Activated CD4-positive, alpha-beta T cell treated with anti-CD3 and anti-CD28 coated beads, Interleukin-2, amount 50 U/mL, for 4 hours (primary cell): Measurements from ENCODE around the gene MSTO1.
"Not testable (repeated sequence)": the region's sequence is repeated elsewhere in the genome, so short reads cannot be mapped to it uniquely, and the experiment has no call there.

ENCODE experiments used
- DNase-seq, 2 experiments: peaks; one replicate each; pipeline ENCODE4 v3.0.0-alpha.2; 2020

Gene MSTO1

DNA sequence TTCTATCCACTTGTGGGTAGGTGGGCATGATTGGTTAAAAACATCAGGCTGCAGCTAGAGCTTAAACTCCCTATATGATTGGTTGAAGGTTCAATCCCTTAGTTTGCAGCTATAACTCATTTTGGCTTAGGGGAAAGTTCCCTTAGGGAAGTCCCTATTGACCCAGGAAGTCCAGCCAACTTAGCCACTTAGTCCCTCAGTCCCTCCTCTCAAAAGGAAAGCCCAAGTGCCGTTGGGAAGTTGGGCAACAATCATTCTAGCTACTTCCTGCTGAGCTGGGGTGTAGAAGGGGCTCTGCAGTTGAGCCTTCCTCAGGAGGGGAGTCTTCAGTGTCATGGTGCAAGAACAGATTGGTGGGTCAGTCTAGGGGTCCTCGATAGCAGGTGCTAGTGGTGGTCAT is 12.2 kb downstream of the MSTO1 start:
- DNase-seq, result no peak

DNA sequence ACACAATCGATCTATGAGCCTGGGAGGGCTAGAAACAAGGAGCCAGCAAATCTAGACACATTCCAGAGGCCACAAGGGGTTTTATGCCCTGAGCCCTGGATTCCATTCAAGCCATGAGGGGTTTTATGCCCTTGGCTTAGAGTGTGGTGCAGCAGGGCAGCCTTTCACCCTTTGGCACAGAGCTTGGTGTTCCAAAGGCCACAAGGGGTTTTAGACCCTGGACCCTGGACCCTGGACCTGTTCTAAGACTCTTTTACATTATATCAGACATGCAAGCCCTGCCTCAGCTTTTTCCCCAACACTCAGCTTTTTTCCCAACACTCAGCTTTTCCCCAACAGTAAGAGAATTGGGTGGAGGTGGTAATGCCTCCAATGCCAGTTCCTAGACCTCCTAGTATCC is 13.3 kb downstream of the MSTO1 start:
- no peak for DNase-seq

DNA sequence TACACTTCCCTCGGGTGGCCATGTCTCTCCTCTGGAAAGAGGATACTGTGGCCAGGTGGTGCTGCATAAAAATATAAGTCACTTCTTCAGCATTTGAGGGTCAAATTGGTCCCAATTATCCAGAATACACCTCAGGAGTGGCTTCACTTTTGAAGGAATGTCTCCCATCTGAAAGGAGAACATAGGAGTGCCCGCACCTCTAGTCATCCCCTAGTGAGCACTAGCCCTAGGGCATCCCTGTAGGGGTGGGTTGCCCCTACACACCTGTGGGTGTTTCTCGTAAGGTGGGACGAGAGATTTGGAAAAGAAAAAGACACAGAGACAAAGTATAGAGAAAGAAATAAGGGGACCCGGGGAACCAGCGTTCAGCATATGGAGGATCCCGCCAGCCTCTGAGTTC is 16.4 kb downstream of the MSTO1 start:
- not testable (repeated sequence) for DNase-seq

DNA sequence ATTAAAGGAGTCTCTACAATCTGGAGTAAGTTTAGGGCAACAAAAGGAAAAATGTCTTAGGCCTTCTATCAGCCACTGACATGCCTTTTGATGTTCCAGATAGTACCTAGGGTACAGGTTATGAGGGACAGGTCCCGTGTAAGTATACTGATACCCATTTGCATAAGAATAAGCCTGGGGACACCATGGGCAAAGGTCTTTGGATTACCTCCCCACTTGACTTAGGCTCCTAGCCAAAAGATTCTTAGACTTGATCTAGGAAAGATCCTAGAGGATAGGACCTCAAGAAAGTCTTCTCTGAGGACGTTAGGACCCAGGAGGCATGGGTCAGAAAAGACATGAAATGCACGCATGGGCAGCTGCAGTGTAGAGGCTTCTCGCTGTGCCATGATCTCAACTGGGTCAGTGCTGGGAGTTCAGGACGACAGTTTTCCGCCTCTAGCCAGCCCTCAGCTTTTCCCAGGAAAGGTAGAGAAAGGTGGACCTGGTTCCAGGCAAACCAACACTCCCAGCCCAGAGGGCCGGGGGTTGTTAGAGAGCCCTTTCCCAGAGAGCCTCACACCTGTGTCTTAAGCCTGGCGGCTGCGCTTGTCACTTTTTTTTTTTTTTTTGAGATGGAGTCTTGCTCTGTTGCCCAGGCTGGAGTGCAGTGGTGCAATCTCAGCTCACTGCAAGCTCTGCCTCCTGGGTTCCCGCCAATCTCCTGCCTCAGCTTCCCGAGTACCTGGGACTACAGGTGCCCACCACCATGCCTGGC is 26.6 kb downstream of the MSTO1 start:
- no peak for DNase-seq

DNA sequence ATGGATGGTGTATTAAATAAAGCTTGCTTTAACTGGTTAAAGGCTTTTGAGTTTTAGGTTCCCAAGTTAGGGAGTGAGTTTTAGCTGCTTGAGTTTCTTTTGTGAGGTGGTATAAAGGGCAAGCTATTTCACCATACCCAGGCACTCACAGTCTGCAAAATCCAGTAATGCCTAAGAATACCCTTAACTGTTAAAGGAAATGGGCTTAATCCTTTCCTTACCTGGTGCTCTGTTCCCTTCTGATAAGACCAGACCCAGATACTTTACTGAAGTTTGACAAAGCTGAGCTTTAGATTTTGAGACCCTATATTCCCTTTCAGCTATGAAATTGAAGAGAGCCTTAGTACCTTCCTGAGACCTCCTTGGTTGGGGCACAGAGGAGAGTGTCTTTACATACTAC is 30.3 kb downstream of the MSTO1 start:
- no peak for DNase-seq

DNA sequence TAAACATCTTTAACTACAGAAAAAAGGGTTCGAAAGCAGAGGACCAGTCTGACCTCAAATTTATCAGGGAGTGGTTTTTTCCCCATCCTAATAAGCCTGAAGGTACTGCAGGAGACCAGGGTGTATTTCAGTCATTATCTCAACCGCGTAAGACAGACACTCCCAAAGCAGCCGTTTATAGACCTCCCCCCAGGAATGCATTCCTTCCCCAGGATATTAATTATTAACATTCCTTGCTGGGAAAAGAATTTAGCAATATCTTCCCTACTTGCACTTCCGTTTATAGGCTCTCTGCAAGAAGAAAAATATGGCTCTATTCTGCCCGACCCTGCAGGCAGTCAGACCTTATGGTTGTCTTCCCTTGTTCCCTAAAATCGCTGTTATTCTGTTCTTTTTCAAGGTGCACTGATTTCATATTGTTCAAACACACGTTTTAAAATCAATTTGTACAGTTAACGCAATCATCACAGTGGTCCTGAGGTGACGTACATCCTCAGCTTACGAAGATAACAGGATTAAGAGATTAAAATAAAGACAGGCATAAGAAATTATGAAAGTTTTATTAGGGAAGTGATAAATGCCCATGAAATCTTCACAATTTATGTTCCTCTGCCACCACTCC is 32.7 kb downstream of the MSTO1 start:
- not testable (repeated sequence) for DNase-seq

DNA sequence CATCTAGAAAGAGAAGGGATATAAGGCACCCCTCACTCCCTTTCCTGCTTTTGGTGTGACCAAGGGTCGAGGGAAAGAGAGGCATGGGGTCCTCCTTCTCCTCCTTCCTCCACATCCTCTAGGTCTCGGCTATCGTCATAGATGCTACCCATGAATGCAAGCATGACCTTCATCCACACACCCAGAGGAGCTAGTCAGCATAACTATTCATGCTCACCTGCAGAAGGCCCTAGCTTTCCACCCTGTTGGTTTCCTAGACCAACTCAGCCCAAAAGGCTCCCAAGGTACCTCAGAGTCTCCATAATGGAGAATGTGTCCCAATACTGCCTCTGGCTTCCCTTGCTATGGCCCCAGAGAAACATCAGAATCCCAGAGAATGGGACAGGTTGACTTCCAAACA is 33.2 kb downstream of the MSTO1 start:
- DNase-seq, result no peak

DNA sequence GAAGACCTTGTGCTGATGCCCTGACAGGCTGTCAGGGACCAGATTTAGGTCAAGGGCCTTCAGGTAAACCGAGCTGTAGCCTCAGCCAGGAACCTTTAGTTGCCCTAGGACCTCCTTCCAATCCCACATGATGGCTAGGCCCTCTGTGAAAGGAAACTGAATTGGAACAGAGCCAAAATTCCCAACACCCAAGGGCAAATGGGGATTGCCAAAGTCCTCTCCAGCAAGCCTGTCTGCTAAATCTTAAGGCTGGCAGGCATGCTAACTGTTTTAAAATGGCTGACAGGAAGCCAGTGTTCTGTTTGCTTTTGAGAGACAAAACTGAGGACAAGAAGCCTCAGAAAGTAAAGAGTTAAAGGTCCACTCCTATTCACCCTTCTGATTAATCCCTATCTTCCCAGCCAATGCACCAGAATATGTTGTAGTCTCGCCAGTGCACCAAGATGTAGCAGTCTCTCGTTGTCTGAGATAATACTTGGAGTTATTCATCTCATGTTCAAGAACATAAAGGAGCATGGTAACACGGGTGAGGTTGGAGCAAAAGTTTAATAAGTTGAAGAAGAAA is 35.1 kb downstream of the MSTO1 start:
- DNase-seq, result no peak

DNA sequence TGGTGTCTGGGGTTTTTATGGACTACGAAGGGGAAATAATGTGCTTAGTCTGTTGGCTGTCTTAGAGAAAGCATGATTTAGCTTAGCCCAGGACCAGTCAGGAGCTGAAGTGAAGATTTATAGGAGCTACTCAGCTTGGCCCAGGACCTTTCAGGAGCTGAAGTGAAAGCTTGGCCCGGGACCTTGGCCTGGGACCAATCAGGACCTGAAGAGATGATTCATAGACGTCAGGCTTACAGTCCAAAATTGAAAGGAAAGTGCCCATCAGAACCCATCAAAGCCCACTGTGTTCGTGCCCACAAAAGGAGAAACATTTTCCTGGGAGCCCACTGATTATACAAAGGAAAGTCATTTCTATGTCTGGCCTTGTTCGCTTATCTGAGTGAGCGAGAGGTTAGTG is 35.6 kb downstream of the MSTO1 start:
- DNase-seq, result no peak

DNA sequence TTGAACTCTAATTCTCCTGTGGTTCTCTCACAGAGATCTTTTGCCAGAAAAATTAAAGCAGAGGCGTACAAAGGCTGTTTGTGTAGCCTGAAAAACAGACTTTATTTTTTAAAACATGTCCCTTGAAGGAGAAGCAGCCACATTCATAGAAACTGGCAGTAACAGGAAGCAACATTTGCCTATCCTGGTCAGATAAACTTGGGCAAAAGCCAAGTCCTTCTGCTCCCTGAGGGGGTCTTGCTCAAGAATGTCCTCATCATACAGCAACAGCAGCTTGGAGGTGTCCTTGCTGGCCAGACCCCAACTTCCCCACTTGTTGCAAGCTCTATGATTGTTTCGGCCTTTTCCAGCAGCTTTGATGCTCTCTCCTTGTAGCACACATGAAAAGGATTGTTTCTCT is 36.3 kb downstream of the MSTO1 start:
- DNase-seq, result no peak

DNA sequence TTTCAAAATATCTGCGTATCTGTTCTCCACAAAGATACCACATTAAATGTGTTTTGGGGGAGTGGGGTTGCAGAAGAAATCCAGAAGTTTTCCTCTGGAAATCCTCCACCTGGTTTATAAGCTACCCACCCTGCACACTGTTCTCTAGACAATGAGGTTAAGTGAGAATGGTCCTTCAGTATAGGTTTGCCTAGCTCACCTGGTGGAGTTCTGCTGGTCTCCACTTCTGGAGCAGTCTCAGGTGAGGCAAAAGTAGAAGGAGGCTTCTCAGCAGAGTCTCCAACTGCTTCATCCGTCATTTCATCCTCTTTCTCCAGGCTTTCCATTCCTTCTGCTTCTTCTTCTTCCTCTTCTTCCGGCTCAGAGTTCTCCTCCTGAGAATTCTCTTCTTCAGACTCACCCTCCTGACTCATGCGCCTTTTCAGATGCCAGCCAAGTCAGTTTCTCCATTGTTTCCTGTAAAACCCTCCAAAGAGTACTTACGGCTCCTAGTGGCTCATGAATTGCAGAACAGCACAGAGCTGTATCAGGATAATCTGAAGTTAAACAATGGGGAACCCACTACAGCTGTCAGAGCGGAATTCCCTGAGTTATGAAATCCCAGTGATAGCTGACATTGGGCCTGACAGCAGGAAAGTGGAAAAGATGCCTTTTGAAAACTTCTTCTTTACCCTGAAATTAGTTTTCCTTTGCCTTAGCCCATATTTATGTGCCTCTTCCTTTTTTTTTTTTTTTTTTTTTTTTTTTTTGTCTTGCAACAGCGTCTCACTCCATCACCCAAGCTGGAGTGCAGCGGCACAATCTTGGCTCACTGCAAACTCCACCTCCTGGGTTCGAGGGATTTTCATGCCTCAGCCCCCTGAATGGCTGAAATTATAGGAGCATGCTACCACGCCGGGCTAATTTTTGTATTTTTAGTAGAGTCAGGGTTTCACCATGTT is 38.5 kb downstream of the MSTO1 start:
- no peak for DNase-seq

DNA sequence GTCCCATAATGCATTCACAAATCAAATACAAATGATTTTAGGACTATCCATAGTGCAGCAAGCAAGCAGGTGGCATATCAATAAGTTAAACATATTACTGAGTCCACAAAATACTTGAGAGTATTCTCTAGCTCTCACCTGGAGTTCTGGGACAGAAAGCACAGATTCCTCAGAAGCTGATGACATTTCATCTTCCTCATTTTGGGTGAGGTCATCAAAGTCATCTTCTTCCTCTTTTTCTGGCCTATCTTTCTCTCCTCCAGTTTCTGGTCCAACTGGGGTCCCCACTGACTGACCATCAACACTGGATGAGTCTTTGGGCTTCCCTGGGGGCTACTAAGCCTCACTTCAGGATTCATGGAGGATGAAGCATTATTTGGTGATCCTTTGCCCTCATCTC is 39.7 kb downstream of the MSTO1 start:
- no peak for DNase-seq

DNA sequence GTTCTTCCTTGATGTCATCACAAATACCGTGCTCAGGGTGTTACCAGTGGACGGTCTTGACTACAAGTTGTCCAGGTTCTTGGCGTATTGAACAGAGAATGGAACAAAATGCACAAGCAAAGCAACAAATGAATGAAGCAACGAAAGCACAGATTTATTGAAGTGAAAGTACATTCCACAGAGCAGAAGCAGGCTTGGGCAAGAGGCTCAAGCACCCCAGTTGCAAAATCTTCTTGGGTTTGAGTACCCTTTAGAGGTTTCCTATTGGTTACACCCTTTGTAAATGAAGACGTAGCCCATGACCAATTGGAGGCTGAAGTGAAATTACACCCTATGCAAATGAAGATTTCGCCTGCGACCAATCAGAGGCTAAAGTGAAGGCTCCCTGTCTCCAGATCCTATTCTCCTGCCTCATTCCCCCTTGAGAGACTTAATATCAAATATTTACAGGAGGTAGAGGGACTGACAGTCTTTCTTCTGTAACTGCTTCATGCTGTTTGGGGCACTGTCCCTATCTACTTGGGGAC is 40.3 kb downstream of the MSTO1 start:
- no peak for DNase-seq

DNA sequence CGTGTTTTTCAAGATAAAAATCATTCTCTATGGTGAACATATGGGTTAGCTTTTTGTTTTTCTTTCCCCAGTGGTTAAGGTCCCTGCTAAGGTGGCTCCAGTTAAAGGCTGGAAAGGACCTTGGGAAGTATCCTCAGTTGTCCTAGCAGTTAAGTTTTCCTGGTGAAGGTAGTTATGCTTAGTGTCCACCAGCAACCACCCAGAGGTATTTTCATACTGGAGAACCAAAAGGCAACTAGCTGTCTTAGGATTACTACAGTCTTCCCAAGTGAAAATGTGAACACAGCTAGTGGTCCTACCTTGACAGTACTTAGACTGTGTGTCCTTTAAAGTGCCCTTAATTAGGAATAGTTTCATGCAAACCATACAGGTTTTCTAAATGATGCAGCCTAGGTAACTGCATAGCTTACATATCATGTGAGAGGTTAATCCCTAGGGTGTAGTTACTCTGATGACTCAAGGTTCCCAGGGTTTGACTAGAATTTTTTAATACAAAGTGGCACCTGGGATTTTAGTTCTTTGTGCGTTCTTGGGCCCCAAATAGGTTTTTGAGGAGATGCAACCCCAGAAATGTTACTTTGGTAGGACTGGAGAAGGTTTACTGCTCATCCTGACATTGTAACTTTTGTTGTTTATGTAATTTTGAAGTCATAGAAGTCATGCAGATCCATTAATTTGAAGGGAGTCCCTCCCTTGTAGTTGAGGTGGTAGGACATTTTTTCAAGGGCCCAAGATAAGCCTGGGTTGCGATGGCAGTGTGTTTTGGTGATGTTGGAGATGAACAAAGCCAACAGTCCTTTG is 42.0 kb downstream of the MSTO1 start:
- DNase-seq, result no peak

DNA sequence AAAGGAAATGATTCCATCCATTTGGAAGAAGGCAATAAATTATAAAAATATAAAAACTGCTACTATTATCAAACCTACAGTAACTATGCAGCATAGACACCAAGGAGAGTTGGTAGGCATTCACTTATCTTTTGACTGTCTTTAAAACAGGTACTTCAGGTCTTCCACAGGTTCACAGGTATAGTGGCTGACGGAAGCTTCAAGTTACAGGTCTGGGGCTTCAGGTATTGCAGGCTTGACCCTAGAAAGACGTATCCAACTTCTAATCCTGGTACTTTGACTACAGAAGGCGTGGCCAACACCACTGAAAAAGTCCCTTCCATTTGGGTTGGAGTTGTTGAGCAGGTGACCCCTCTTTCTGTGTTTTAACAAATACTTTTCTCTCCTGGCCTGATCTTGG is 42.9 kb downstream of the MSTO1 start:
- no peak for DNase-seq

DNA sequence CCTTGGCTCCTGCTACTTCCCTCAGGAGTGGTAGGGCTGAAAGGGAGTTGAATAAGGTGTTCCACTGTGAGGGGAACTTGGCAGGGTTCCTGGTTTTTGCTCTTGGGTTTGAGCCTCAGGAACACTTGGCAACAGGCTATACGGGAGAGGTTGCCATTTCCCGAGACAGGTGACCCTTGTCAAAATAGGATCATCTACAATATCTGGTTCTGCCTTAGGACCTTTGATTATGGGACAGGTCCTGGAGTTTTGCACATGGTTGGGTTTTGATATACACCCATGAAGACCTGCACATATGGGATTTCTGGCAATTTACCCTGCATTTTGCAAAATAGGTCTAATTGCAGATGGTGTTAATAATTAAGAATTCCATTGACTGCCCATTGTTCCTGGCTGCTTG is 47.4 kb downstream of the MSTO1 start:
- DNase-seq, result no peak

DNA sequence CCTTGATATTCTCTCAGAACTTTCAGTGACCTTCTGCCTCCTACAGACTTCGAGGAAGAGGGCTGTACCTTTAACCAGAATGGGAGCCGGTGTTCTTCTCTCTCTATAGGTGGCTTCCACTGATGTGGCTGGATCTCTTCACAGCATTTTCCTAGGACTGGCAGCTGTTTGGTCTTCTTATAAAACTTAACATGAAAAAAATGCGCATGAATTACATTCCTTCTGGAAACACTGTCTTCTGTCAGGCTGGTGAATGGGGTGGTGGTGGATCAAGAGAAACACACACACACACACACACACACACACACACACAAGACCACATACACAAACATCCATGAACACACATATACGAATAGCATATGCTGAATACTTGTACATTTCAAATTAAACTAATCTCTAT is 51.2 kb downstream of the MSTO1 start:
- DNase-seq, result not testable (repeated sequence)
